HG03460 (cell line): ENCODE data around the gene TMPRSS6.
"Not testable (repeated sequence)": the region's sequence is repeated elsewhere in the genome, so short reads cannot be mapped to it uniquely, and the experiment has no call there.

Experiments
- ATAC-seq: cut with Tn5 transposase; IDR thresholded peaks from one replicate; pipeline ENCODE4 v1.9.1; 2021; ENCODE audit not compliant: unreplicated experiment

The TMPRSS6 gene

DNA sequence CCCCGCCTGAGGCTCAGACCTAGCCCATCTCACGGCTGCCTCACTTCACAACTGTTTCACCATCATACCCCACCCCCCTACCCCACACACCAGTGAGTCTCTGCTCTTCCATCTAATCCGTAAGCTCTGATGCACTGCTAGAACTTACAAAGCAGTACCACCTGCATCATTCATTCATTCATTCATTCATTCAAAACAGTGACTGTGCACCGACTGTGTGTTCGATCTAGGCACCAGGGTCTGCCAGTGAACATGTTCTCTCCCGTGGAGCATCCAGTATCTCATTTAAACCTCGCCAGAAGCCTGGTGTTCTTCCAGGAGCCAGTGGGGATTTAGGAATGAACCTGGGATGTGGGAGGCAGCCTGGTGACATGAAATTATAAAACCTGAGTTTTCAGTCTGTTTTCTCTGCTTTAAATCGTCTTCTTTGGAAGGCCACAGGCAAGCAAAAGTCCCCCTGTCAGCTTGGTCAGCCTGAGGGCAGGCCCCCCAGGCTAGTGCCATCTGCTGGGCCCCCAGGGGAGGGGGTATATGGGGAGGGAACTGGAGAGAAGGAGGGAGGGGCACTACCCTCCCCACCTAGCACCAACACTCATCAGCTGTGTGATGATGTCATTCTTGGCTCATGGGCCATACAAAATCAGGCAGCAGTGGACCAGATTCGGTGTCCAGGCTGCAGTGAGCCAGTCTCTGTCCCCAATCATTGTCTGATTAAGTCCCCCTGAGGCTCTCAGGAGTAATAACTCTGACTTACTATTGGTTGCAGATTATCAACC, 18.4 kb downstream of the TMPRSS6 start:
- ATAC-seq = no peak

DNA sequence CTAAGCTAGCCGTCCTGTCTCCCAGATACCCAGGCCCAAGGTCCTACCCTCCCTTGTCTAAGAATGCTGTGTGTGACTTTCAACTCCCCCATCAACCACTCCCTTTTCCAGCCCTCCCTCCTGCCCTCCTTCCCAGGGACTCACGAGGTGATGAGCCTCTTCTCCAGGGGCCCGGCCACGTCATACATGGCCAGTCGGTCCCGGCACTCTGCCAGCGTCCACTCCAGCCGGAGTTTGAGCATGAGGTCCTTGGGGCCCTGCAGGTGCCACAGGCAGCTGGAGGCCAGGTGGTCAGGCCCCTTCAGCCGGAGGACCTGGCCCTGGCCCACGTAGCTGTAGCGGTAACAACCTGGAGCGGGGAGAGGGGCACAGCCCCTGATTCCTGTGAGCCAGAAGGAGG, 20.1 kb downstream of the TMPRSS6 start:
- ATAC-seq = no peak

DNA sequence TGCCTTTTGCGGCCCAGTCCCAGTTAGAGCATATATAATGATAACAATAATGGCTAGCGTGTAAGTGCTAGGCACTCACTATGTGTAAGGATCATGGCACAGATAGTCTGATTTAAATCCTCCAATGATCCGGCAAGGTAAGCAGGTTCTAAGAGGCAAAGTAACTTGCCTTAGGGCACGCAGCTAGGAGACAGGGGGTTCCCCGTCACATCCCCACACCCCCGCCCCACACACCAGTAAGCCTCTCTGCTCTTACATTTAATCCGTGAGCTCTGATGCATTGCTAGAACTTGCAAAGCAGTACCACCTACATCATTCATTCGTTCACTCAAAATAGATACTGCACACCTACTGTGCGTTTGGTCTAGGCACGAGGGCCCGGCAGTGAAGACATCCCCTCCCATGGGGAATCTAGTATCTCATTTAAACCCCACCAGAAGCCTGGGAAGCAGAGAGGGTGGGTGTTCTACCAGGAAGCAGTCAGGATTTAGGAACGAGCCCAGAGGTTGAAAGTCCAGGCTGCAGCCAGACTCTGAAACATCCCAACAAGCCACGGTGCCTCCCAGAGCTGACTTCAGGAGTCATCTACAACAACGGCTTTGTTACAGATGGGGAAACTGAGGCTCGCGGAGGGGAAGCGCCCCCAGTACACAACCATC, 20.6 kb downstream of the TMPRSS6 start:
- no peak for ATAC-seq

DNA sequence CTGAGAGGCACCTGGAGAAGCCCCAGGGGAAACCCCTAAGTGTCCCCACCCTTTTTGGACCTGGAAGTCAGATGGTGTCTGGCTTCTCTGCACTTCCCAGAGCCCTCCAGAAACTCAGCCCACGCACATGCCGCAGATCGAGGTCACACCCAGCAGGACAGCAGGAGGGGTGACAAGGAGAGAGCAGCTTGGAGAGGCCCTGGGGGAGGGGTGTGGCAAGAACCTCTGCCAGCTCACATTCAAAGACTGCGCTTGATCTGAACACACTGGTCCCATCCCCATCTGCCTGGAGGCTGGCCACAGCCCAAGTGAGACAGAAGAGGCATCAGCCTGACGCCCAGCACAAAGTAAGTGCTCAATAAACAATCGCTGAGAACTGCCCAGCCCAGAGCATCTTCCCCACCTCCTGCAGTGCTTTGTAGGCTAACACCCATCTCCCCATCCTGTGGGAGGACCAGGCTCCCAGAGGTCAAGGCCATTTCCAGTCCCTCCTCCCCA, 21.4 kb downstream of the TMPRSS6 start:
- ATAC-seq = no peak

GRCh38 chr22:37086184-37086583, 23.3 kb downstream of the TMPRSS6 start:
- no peak for ATAC-seq

DNA sequence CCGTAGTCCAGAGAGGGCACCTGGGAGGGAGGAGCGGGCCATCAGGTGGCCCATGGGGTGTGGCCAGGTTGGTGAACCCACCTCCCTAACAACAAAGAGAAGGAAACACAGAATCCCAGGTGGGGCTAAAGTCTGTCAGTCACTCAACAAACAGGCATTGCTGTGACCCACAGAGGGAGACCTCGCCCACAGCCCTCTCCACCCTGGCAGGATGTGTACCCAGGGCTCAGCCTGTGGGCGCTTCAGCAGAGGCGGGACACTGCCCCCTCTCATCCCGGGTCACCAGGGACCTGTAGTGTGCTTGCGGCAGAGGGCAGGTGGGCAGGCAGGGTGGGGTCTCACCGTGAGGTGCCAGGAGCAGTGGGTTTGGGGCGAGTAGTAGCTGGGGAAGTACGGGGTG, 25.1 kb downstream of the TMPRSS6 start:
- no peak for ATAC-seq

DNA sequence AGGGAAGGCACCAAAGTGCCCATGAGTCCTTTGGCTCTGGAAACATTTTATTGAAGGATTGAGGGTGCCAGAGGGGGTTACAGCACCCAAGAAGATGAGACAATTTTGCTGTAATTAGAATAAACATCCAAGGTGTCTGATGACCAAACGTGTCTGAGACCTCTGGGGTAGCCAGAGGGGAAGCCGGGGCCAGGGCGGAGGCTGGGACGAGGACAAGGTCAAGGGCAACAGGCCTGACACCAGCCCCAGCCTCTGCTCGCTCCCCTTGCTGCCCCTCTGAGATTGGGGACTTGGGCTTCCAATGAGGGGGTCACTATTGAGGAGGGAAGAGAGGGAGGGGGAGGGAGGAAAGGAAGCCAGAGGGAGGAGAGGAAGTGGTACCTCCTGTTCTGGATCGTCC, 25.6 kb downstream of the TMPRSS6 start:
- ATAC-seq = no peak

- no peak for ATAC-seq
Measured at GRCh38 chr22:37082251-37082873, 27.2 kb downstream of the TMPRSS6 start.

GRCh38 chr22:37080838-37081237, 28.7 kb downstream of the TMPRSS6 start:
- no peak for ATAC-seq

DNA sequence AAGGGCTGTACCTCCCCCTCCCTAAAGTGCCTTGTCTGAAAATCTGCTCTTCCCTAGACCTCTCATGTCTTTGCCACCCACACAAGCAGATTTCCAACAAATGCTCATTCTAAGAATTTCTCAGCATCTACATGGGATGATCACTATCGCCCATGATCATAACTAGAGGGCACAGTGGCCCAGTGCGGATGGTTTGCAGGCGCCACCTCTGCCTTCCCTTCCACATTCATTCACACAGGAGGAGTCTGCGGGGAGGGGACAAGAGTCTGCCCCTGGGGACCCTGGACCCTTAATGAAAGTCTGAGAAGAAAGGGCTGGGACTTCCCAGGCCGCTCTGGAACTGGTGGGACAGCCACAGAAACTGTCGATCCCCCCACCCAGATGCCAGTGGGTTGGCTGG, 29.1 kb downstream of the TMPRSS6 start:
- no peak for ATAC-seq

DNA sequence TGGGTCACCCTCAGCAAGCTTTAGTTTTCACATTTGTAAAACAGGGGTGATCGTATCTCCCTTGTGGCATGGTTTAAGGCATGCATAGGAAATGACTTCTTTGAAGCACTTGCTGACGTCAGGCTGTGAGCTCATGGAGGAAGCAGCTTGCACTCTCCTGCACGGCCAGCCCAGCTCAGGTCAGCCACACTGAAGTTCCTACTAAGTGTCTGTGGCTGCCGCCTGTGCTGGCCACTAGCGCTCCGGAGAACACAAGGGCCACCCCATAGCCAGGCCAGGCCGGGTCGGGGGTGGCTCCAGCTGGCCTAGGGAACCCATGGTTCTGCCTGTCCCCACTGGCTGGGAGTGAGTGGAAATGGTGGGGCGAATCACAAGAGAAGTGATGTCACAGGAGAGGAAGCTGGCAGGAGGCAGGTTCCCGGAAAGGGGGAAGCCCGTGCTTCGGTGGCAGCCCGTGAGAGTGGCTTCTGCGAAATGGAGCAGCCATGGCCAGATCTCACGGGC, 29.8 kb downstream of the TMPRSS6 start:
- ATAC-seq = no peak

DNA sequence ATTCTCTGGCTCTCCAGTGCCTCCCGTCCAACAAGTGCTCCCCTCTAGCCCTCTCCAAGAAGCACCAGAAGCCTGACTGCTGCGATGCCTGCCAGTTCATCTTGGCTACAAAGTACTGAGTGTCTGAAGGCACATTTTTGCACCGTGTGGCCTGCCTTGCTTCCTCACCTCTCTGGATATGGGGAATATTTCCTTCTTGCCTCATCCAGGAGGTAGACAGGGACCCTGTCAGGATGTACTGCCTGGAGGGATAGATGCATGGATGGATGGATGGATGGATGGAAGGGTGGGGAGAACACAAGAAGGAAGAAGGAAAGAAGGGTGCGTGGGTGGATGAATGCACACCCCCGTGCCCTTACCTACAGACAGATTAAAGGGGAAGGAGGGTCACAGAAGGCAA, 30.4 kb downstream of the TMPRSS6 start:
- no peak for ATAC-seq

- no peak for ATAC-seq
Measured at GRCh38 chr22:37077802-37078448, 31.6 kb downstream of the TMPRSS6 start.

GRCh38 chr22:37075822-37076433, 33.6 kb downstream of the TMPRSS6 start:
- ATAC-seq = no peak

GRCh38 chr22:37075046-37075445, 34.5 kb downstream of the TMPRSS6 start:
- no peak for ATAC-seq

- ATAC-seq = no peak
Measured at GRCh38 chr22:37074537-37074936, 35.0 kb downstream of the TMPRSS6 start.

DNA sequence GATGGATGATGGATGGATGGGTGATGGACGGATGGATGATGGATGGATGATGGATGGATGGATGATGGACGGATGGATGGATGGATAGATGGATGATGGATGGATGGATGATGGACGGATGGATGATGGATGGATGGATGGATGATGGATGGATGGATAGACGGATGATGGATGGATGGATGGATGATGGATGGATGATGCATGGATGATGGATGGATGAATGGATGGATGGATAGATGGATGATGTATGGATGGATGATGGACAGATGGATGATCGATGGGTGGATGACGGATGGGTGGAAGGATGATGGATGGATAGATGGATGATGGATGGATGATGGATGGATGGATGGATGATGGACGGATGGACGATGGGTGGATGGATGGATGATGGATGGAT, 36.8 kb downstream of the TMPRSS6 start:
- no peak for ATAC-seq

- ATAC-seq = not testable (repeated sequence)
Measured at GRCh38 chr22:37071850-37072592, 37.5 kb downstream of the TMPRSS6 start.

DNA sequence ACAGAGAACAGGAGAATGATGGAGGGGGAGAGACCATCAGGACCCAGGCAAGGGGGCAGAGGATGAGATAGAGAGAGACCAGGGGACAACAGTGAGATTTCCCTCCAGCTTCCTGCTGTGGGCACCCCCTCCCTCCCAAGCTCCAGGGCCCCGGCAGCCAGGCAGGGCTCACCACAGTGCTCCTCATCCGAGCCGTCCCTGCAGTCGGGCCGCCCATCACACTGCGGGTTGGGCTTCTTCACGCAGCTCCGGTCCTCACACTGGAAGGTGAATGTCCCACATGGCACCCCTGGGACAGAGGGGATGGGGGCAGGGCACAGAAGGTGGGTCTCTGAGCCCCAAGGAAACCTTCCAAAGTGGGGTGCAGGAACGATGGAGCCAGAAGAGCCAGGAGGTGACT, 38.8 kb downstream of the TMPRSS6 start:
- no peak for ATAC-seq

GRCh38 chr22:37070334-37070733, 39.2 kb downstream of the TMPRSS6 start:
- no peak for ATAC-seq
